ENCODE results near the gene ADAMTS5.

ADAMTS5 gene

GRCh38 chr21:26887251-26887650, 79.6 kb downstream of the ADAMTS5 start:
- no peak for DNase-seq (ENCODE audit: low read depth)

GRCh38 chr21:26884436-26884835, 82.5 kb downstream of the ADAMTS5 start:
- no peak for DNase-seq (ENCODE audit: low read depth)

DNA sequence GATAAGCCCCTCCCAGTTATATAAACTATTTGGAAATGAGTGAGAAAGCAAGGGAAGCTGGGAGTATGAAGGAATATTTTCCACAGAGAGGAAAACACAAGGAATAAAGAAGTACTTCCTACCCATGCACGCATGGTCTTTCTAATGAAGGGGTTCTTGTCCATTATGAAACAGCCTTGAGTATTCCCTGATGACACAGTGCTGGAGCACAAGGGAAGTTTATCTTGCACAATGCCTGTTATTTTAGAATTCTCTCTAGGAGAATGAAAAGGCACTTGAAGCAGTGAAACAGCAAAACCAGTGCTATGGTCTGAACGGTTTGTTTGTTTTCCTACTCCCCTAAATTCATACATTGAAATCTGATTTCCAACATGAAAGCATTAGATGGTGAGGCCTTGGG, 83.1 kb downstream of the ADAMTS5 start:
- no peak for DNase-seq (ENCODE audit: low read depth)

DNA sequence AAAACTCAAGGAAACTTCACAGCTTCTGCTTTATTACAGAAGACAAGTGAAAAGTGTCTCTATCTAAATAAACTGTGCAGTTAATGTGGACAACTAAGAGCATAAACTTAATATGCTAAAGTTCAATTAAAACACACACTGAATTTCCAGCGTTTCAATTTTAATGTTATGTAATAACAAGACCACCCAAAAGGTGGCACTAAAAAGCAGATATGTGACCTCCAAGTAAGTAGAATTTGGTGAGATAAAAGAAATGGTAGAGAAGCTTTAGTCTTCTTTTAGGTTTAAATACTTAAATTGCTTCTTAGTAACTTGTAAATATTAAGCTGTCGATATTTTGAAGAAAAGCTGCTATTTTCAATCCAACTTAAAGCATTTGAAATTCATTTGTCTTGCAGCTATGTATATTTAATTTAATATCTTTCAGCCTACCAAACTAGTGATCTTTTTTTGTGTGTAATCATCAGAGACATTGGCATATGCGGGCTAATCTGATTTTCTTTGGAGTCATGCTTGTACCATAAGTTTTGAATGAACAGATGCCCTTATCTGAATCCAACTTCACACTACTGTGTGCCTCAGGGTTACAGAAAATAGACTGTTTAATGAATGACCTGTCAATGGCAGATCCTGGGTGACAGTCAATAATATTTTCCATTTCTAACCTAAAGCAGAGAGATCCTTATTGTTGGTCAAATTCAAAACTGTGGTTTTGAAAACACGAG, 85.2 kb downstream of the ADAMTS5 start:
- DNase-seq (ENCODE audit: low read depth): no peak

- no peak for DNase-seq (ENCODE audit: low read depth)
These were observed 89.9 kb downstream of the ADAMTS5 start for GRCh38 chr21:26877018-26877417.

DNA sequence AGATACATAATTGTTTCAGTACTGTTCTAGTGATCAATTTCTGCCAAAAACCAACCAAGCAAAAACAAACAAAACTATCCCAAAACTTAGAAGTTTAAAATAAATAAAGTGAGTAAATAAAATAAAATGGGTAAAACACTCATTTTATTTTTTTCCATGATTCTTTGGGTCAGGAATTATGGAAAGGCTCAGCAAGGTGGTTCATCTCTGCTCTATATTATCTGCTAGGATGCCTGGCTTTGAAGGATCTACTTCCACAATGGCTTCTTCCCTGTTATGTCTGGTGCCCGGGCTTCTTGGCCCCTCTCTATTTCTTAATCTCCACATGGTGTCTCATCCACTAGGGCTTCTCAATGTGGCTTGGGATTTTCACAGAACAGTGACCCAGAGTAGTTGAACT, 92.5 kb downstream of the ADAMTS5 start:
- no peak for DNase-seq (ENCODE audit: low read depth)

Data from stimulated activated CD8-positive, alpha-beta memory T cell treated with anti-CD3 and anti-CD28 coated beads, Interleukin-7, amount 100 ng/mL, for 24 hours (primary cell).